NCI-H1417 treated with DMSO at 0.1 percent for 48 hours (cell line): ENCODE measurements around the gene MARVELD2.
"Not testable (repeated sequence)": the region's sequence is repeated elsewhere in the genome, so short reads cannot be mapped to it uniquely, and the experiment has no call there.

Experiments used
- DNase-seq: peaks from one replicate; lab custom pipeline; 2025; lab: John Stamatoyannopoulos, UW

MARVELD2 gene

DNA sequence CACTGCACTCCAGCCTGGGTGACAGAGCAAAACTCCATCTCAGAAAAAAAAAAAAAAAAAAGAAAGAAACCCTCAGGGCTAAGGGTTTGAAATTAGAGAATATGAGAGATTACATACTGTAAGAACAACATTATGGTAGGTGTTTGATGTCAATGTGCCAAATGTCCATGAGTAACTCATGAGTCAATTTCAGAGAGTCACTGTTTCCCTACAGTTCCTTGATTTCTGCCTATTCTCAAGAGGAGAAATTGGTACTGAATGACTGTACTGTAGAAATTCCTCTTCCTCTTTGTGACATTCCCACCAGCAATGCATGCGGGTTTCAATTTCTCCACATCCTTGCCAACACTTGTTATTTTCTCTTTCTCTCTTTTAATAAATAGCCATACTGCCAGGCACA is 35.2 kb downstream of the MARVELD2 start:
- DNase-seq: no peak

- not testable (repeated sequence) for DNase-seq
Measured at GRCh38 chr5:69450527-69450926, 35.6 kb downstream of the MARVELD2 start.

DNA sequence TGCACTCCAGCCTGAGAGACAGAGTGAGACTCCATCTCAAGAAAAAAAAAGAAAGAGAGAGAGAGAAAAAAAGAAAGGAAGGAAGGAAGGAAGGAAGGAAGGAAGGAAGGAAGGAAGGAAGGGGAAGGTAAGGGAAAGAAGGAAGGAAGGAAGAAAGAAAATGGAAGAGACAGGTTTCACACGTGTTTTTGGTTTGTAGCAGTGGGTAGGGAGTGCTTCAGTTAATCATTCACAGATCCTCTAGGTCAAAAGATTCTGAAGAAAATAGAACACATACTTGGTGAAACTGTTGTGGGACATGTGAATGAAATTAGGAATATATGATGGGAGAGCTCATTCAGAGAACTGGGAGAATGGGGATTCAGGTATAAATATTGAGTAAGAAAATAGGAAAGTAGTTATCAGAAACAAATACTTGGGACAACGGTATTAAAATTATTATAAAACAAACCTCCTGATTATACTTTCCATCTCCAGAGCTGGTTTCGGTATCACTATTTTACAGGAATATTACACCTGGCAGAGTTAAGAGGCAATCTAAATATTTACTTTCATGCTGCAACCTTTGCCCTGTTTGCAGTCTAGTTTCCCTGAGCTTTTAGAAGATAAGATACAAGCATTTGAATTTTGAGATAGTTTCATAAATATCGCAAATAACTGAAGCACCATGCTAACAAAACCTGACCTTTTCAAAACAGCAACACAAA is 37.2 kb downstream of the MARVELD2 start:
- no peak for DNase-seq

- not testable (repeated sequence) for DNase-seq
Measured at GRCh38 chr5:69453487-69453886, 38.6 kb downstream of the MARVELD2 start.

GRCh38 chr5:69454460-69455249 is 39.7 kb downstream of the MARVELD2 start:
- DNase-seq: no peak

- not testable (repeated sequence) for DNase-seq
Measured at GRCh38 chr5:69455428-69455988, 40.6 kb downstream of the MARVELD2 start.

DNA sequence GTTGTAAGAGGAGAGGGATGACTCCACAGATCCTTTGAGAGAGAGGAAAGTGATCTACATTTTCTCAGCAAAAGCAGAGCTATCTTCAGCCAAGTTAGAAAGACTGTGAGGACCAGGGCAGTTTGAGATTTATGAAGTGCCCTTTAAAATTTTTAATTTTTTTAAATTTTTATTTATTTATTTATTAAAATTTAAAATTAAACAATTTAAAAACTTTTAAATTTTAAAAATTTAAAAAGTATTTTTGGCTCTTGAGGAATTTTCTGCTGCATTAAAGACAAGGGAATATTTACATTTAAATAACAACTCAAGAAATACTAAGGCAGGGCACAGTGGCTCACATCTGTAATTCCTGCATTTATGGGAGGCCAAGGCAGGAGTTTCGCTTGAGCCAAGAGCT is 47.3 kb downstream of the MARVELD2 start:
- DNase-seq: no peak

- not testable (repeated sequence) for DNase-seq
Measured at GRCh38 chr5:69466375-69466774, 51.5 kb downstream of the MARVELD2 start.

DNA sequence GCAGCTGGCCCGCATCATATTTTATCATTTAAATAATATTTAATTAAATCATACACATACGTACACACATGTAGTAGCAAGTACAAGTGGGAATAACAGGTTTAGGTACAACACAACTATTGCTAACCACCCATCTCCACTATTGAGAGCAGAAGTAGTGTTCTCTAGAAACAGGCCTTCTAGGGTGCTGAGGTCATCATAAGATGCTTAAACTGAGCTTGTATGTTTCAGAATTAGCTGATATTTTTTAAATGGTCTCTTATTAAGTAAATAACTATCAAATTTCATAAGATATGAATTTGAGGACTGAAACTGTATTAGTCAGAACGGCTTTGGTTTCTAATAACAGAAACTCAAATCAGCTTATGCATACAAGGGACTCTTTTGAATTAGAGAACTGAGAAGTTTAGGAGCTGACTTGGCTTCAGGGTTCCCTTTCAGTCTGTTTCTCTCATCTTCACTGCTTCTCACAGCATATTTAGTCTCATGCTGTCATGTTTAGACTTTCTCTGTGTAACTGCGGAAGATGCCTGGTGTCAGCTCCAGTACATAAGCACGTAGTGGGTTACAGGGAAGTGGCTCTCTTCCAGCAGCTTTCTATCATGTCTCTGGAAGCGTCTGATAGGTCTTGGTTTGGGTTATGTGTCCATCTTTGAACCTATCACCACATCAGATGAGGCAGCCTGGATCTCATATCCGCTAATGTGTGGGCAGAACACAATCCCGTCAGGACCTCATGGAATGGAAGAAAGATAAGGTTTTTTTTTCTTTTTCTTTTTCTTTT is 52.7 kb downstream of the MARVELD2 start:
- no peak for DNase-seq

- DNase-seq: no peak
Measured at GRCh38 chr5:69468631-69469030, 53.7 kb downstream of the MARVELD2 start.

- not testable (repeated sequence) for DNase-seq
Measured at GRCh38 chr5:69471516-69471915, 56.6 kb downstream of the MARVELD2 start.

GRCh38 chr5:69472535-69473143 is 57.7 kb downstream of the MARVELD2 start:
- DNase-seq: not testable (repeated sequence)

GRCh38 chr5:69477170-69477569 is 62.3 kb downstream of the MARVELD2 start:
- DNase-seq: no peak

- DNase-seq: not testable (repeated sequence)
Measured at GRCh38 chr5:69478296-69478695, 63.4 kb downstream of the MARVELD2 start.

- no peak for DNase-seq
Measured at GRCh38 chr5:69484891-69485290, 70.0 kb downstream of the MARVELD2 start.

GRCh38 chr5:69485471-69485870 is 70.6 kb downstream of the MARVELD2 start:
- no peak for DNase-seq

GRCh38 chr5:69489246-69489645 is 74.3 kb downstream of the MARVELD2 start:
- DNase-seq: no peak

- DNase-seq: no peak
Measured at GRCh38 chr5:69491027-69491426, 76.1 kb downstream of the MARVELD2 start.

DNA sequence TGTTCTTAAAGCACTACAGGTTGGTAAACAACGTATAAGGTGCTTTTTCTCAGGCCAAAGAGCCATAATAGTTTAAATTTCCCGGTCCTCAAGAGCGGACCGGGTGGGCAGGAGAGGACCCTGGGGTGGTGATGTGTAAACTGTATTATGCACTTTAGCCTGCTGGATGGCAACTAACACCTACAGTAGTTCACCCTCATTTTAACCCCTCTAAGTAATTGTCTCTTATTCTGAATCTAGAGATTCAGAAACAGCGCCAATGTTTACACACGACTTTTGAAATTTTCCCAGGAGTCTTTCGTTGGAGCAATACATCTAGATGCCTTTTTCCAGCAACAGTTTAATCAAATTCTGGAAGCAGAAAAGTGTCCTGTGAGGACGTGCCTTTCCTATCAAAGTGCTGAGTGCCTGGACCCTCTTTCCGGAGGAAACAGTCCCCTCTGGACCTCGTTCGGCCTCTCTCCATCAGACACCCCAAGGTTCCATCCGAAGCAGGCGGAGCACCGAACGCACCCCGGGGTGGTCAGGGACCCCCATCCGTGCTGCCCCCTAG is 77.0 kb downstream of the MARVELD2 start:
- DNase-seq: no peak

DNA sequence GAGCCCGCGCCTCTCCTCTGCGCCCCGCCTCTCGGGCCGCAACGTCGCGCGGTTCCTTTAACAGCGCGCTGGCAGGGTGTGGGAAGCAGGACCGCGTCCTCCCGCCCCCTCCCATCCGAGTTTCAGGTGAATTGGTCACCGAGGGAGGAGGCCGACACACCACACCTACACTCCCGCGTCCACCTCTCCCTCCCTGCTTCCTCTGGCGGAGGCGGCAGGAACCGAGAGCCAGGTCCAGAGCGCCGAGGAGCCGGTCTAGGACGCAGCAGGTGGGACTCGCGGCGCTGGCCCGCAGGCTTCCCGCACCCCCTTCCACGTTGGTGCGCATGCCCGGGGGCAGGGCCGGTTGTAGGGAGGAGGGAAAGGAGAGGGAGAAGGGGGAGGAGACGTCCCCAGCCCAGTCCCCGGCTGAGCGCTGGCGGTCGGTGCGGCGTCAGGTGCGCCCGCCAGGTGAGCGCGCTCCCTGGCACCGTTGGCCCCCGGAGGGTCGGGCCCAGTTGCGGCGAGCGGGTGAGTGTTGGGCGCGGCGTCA is 77.5 kb downstream of the MARVELD2 start, which contains the start of gene OCLN:
OCLN (plus strand) TSS at position 400 of the 532 bp plus-strand sequence. CDS start 11,455 bp downstream, outside the sequence.
- peak; percentile 13 for DNase-seq

DNA sequence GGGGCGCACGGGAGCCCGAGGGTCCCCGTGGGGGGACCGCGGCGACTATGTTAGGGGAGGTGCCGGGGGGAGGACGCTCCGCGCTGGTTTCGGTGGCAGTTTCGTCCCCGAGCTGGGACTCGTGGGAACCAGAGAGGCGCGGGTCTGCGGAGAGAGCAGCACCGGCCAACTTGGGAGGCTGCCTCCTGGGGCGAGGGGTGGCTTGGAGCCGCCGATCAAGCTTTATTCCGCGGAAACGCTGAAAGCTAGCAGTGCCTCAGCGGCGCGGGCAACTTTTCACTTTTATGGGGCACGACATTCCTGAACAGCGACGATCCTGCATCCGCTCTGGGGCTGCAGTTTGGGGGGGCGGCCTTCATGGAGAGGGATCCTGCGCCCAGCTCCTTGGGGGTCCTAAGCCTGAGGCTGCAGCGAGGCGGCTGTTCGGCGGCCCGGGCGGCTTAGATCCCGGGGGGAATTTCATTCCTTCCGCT is 78.0 kb downstream of the MARVELD2 start:
- no peak for DNase-seq
